GM12878 (cell line): ENCODE measurements around the gene TBCK.

Experiments used
- BRCA1 ChIP-seq: IDR thresholded peaks from 2 replicates; pipeline ENCODE4 v1.6.1; 2011; ENCODE audit warnings: low read depth, low read length, improper control_type of control experiment
- EP300 ChIP-seq, 2 experiments: fragments of 150-350 bp in 1 of 2; IDR thresholded peaks; 2 replicates each; pipeline ENCODE4 v1.6.1; 2011 to 2012; ENCODE audit warnings: low read depth in 2 of 2, low read length in 2 of 2, borderline replicate concordance in 1 of 2, improper control_type of control experiment in 1 of 2, inconsistent platforms in 1 of 2; ENCODE audit not compliant: control insufficient read depth in 1 of 2
- ETV6 ChIP-seq, 2 experiments: fragments of 450-650 bp in 1 of 2; IDR thresholded peaks in 1 of 2; conservative IDR thresholded peaks in 1 of 2; 2 replicates each; pipeline ENCODE4 v1.6.1; 2014; ENCODE audit warnings: antibody characterized with exemption in 1 of 2, borderline replicate concordance in 1 of 2, low read depth in 1 of 2, mild to moderate bottlenecking in 1 of 2, moderate library complexity in 1 of 2
- MTA3 ChIP-seq: IDR thresholded peaks from 2 replicates; pipeline ENCODE4 v1.6.1; 2012; ENCODE audit warnings: low read length, inconsistent platforms, borderline replicate concordance
- NRF1 ChIP-seq: conservative IDR thresholded peaks from 2 replicates; pipeline ENCODE4 v1.6.1; 2011; ENCODE audit warnings: mild to moderate bottlenecking, low read depth, low read length, improper control_type of control experiment
- POLR2A ChIP-seq: IDR thresholded peaks from 2 replicates; pipeline ENCODE4 v1.6.1; 2011; ENCODE audit warnings: low read depth, mild to moderate bottlenecking, low read length
- POLR2AphosphoS5 ChIP-seq: IDR thresholded peaks from 2 replicates; pipeline ENCODE4 v1.6.1; 2011; ENCODE audit warnings: mild to moderate bottlenecking, low read length, inconsistent platforms
- ZNF274 ChIP-seq: IDR thresholded peaks from one replicate; pipeline ENCODE4 v1.8.0; 2011; ENCODE audit not compliant: insufficient read length, insufficient read depth
- TF ChIP-seq, protein P1 (sequence below): IDR thresholded peaks from 2 replicates; pipeline ENCODE4 v1.6.1; 2011; ENCODE audit warnings: mild to moderate bottlenecking, low read depth, low read length, moderate library complexity; ENCODE audit not compliant: insufficient replicate concordance
- TF ChIP-seq, protein P2 (sequence below): IDR thresholded peaks from 2 replicates; pipeline ENCODE4 v1.6.1; 2011; ENCODE audit warnings: low read depth, mild to moderate bottlenecking, low read length, moderate library complexity, borderline replicate concordance; ENCODE audit errors: extremely low read depth
- TF ChIP-seq, protein P3 (sequence below): IDR thresholded peaks from 2 replicates; pipeline ENCODE4 v1.6.1; 2012; ENCODE audit warnings: improper control_type of control experiment, low read depth, low read length; ENCODE audit not compliant: insufficient replicate concordance

DNA sequence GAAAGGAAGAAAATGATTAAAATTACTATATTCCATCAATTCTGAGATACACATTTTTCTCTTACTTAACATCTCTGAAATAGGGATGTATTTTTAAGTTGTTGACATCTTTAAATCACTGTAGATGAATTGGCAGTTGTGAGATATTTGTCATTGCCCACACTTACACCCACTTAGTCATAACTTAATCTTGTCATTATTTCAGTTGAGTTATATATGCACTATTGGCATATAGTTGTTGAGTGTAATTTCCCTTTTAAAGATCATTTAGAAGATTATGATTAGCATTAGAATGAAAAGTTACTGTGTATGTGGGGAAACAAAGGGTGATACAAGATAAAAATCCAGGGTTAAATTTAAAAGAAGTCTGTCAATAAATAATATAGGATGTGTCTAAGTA, 2.5 kb upstream of the TBCK start:
- TF ChIP-seq ETV6 (conservative IDR thresholded peaks at IDR 0.05 in 1 of 2, IDR thresholded peaks at IDR 0.05 in 1 of 2; ENCODE audit: borderline replicate concordance in 1 of 2, low read depth in 1 of 2) (no peak), BRCA1 (no peak), POLR2A (no peak), EP300 (IDR thresholded peaks at IDR 0.05; ENCODE audit: borderline replicate concordance in 1 of 2, control insufficient read depth in 1 of 2, low read depth in 2 of 2, low read length in 2 of 2) (no peak), ZNF274 (no peak), NRF1 (no peak), POLR2AphosphoS5 (no peak), MTA3 (no peak)
- TF ChIP-seq, protein P1, sequence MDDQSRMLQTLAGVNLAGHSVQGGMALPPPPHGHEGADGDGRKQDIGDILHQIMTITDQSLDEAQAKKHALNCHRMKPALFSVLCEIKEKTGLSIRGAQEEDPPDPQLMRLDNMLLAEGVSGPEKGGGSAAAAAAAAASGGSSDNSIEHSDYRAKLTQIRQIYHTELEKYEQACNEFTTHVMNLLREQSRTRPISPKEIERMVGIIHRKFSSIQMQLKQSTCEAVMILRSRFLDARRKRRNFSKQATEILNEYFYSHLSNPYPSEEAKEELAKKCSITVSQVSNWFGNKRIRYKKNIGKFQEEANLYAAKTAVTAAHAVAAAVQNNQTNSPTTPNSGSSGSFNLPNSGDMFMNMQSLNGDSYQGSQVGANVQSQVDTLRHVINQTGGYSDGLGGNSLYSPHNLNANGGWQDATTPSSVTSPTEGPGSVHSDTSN = no peak
- TF ChIP-seq, protein P2, sequence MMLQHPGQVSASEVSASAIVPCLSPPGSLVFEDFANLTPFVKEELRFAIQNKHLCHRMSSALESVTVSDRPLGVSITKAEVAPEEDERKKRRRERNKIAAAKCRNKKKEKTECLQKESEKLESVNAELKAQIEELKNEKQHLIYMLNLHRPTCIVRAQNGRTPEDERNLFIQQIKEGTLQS = no peak
- TF ChIP-seq, protein P3, sequence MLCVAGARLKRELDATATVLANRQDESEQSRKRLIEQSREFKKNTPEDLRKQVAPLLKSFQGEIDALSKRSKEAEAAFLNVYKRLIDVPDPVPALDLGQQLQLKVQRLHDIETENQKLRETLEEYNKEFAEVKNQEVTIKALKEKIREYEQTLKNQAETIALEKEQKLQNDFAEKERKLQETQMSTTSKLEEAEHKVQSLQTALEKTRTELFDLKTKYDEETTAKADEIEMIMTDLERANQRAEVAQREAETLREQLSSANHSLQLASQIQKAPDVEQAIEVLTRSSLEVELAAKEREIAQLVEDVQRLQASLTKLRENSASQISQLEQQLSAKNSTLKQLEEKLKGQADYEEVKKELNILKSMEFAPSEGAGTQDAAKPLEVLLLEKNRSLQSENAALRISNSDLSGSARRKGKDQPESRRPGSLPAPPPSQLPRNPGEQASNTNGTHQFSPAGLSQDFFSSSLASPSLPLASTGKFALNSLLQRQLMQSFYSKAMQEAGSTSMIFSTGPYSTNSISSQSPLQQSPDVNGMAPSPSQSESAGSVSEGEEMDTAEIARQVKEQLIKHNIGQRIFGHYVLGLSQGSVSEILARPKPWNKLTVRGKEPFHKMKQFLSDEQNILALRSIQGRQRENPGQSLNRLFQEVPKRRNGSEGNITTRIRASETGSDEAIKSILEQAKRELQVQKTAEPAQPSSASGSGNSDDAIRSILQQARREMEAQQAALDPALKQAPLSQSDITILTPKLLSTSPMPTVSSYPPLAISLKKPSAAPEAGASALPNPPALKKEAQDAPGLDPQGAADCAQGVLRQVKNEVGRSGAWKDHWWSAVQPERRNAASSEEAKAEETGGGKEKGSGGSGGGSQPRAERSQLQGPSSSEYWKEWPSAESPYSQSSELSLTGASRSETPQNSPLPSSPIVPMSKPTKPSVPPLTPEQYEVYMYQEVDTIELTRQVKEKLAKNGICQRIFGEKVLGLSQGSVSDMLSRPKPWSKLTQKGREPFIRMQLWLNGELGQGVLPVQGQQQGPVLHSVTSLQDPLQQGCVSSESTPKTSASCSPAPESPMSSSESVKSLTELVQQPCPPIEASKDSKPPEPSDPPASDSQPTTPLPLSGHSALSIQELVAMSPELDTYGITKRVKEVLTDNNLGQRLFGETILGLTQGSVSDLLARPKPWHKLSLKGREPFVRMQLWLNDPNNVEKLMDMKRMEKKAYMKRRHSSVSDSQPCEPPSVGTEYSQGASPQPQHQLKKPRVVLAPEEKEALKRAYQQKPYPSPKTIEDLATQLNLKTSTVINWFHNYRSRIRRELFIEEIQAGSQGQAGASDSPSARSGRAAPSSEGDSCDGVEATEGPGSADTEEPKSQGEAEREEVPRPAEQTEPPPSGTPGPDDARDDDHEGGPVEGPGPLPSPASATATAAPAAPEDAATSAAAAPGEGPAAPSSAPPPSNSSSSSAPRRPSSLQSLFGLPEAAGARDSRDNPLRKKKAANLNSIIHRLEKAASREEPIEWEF = no peak
